A673 (cell line): Measurements from ENCODE around the gene DLG5. TPM values are rescaled to one million over a fixed set of nuclear protein-coding genes. Genes with fewer than 3 reads are reported as not detected.
A peak's percentile ranks its signal among the peaks of the same experiment; 100 is the strongest.

Experiments
- BruUV-seq: library from RNA; stranded (reverse); fragments of 400-500 nt; replicated peaks from 2 replicates; lab custom pipeline; 2021; lab: Mats Ljungman, UMichigan
- CTCF ChIA-PET: fragments of 300-600 bp; sonication (Branson Sonifier 250); formaldehyde crosslinking; loops from one replicate; lab custom pipeline; 2022; ENCODE audit warnings: antibody characterized with exemption; lab: Charles Lee
- POLR2A ChIA-PET: fragments of 300-600 bp; sonication (Branson Sonifier 250); formaldehyde crosslinking; loops from one replicate; lab custom pipeline; 2022; ENCODE audit warnings: antibody characterized with exemption; ENCODE audit not compliant: low non-redundant PET; lab: Charles Lee
- DNase-seq: peaks from one replicate; pipeline ENCODE4 v3.0.0-alpha.2; 2015; ENCODE audit warnings: low spot score
- H3K27ac ChIP-seq: fragments of 200-600 bp; sonication (generic); 2 replicates; pipeline ENCODE4 v1.5.1; 2016; ENCODE audit warnings: mixed run types, low read depth, mild to moderate bottlenecking, mixed read lengths, antibody characterized with exemption, low read length; ENCODE audit not compliant: poor library complexity, severe bottlenecking
- H3K27me3 ChIP-seq: fragments of 200-600 bp; sonication (generic); replicated peaks from 2 replicates; pipeline ENCODE4 v1.6.1; 2017; ENCODE audit warnings: mixed run types, low read depth, mild to moderate bottlenecking, mixed read lengths, antibody characterized with exemption, low read length; ENCODE audit not compliant: insufficient read depth, poor library complexity
- H3K36me3 ChIP-seq: fragments of 200-600 bp; sonication (generic); 2 replicates; pipeline ENCODE4 v1.6.1; 2016; ENCODE audit warnings: mixed run types, mild to moderate bottlenecking, mixed read lengths, antibody characterized with exemption, low read length; ENCODE audit not compliant: insufficient read depth, poor library complexity, severe bottlenecking
- H3K4me1 ChIP-seq: fragments of 200-600 bp; sonication (generic); 2 replicates; pipeline ENCODE4 v1.6.1; 2017; ENCODE audit warnings: mixed run types, mild to moderate bottlenecking, mixed read lengths, antibody characterized with exemption, low read length; ENCODE audit not compliant: insufficient read depth, poor library complexity, severe bottlenecking
- H3K4me3 ChIP-seq: fragments of 200-600 bp; sonication (generic); 2 replicates; pipeline ENCODE4 v1.5.1; 2016; ENCODE audit warnings: low read depth, mixed run types, mild to moderate bottlenecking, mixed read lengths, low read length; ENCODE audit not compliant: poor library complexity, severe bottlenecking
- H3K9me3 ChIP-seq: fragments of 200-600 bp; sonication (generic); 2 replicates; pipeline ENCODE4 v1.6.1; 2016; ENCODE audit warnings: mixed run types, low read depth, mild to moderate bottlenecking, mixed read lengths, antibody characterized with exemption, low read length; ENCODE audit not compliant: poor library complexity, severe bottlenecking
- EZH2 ChIP-seq: fragments of 200-600 bp; sonication (generic); IDR thresholded peaks from 2 replicates; pipeline ENCODE4 v1.6.1; 2017; ENCODE audit warnings: borderline replicate concordance, low read depth, mild to moderate bottlenecking, mixed read lengths, antibody characterized with exemption, low read length; ENCODE audit not compliant: poor library complexity, severe bottlenecking
- intact Hi-C: fragments of 100-400 bp; cut with micrococcal nuclease; formaldehyde crosslinking; loops from one replicate; pipeline ENCODE4 v1.10.0; 2022; ENCODE audit not compliant: unreplicated experiment
- total RNA-seq: library from RNA; stranded (reverse); gene quantifications from 2 replicates; pipeline ENCODE4 v1.2.3, GENCODE V29; 2021
- TF ChIP-seq, protein P1 (sequence below): fragments of 300-800, 200-600 bp; sonication (generic); conservative IDR thresholded peaks from 2 replicates; pipeline ENCODE4 v1.5.1; 2017; ENCODE audit warnings: low read depth, mild to moderate bottlenecking, antibody characterized with exemption, low read length, moderate library complexity, mixed read lengths

Gene DLG5
- total RNA-seq, 1 experiment from 2014 or later: 44.0 TPM

DNA sequence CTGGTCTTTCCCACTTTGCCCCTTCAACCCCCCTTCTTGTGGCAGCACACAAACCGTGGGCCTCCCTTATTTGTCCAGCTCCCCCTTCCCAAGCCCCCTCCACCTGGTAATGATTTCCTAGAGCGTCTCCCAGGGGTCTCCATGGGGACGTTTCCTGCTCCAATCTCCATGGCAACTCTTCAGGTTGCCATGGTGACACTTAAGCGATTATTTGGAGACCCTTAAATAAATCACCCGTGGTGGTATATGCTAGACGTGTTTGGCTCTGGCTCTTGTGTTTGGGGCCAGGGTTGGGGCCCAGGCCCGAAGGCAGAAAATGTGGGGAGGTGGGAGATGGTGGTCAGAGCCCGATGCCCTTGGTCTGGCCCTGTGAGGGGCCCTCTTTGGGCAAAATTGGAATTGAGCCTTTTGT is 41.1 kb upstream of the DLG5 start:
- POLR2A ChIA-PET: no interaction called here
- no peak for TF ChIP-seq EZH2
- TF ChIP-seq, protein P1, sequence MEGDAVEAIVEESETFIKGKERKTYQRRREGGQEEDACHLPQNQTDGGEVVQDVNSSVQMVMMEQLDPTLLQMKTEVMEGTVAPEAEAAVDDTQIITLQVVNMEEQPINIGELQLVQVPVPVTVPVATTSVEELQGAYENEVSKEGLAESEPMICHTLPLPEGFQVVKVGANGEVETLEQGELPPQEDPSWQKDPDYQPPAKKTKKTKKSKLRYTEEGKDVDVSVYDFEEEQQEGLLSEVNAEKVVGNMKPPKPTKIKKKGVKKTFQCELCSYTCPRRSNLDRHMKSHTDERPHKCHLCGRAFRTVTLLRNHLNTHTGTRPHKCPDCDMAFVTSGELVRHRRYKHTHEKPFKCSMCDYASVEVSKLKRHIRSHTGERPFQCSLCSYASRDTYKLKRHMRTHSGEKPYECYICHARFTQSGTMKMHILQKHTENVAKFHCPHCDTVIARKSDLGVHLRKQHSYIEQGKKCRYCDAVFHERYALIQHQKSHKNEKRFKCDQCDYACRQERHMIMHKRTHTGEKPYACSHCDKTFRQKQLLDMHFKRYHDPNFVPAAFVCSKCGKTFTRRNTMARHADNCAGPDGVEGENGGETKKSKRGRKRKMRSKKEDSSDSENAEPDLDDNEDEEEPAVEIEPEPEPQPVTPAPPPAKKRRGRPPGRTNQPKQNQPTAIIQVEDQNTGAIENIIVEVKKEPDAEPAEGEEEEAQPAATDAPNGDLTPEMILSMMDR: no peak
- no peak overlapping the region for H3K27ac ChIP-seq
- peaks cover 5% of the 10 kb centered on the region for H3K4me1 ChIP-seq
- intact Hi-C loops: no loop called here
- H3K4me3 ChIP-seq: no peak overlapping the region
- BruUV-seq: no TSS peak
- no peaks in the 10 kb centered on the region for H3K9me3 ChIP-seq
- CTCF ChIA-PET: no interaction called here
- no peaks in the 10 kb centered on the region for H3K36me3 ChIP-seq
- H3K27me3 ChIP-seq: no peaks in the 10 kb centered on the region
- peak; percentile 48 for DNase-seq

DNA sequence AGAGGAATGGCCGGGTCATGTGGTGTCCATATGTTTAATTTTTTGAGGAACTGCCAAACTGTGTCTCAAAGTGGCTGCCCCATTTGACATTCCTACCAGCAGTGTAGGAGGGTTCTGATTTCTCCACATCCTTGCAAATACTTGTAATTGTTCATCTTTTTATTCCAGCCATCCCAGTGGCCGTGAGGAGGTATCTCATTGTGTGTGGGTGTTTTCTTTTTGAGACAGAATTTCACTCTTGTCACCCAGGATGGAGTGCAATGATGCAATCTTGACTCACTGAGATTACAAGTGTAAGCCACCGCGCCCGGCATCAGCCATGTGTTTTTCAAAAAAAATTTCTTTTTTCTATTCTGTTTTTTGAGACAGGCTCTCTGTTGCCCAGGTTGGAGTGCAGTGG is 38.7 kb upstream of the DLG5 start:
- no peaks in the 10 kb centered on the region for H3K27me3 ChIP-seq
- no peaks in the 10 kb centered on the region for H3K4me1 ChIP-seq
- intact Hi-C loops: no loop called here
- DNase-seq: peak; percentile 26
- POLR2A ChIA-PET: no interaction called here
- no peak overlapping the region for H3K27ac ChIP-seq
- TF ChIP-seq EZH2: no peak
- TF ChIP-seq, protein P1: no peak
- H3K4me3 ChIP-seq: no peak overlapping the region
- BruUV-seq: no TSS peak
- H3K9me3 ChIP-seq: no peaks in the 10 kb centered on the region
- H3K36me3 ChIP-seq: no peaks in the 10 kb centered on the region
- CTCF ChIA-PET: no interaction called here

DNA sequence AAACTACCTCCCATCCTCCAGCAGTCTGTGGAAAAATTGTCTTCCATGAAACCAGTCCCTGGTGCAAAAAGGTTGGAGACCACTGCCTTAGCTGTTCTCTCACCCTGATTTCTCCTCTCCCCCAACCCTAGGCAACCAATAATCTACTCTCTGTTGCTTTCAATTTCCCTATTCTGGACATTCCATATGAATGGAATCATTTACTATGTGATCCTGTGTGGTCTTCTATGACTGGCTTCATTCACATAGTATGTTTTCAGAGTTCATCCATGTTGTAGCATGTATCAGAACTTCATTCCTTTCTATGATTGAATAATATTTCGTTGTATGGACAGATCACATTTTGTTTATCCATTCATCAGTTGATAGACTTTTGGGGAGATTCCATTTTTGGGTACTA is 38.3 kb upstream of the DLG5 start:
- CTCF ChIA-PET: no interaction called here
- Histone ChIP-seq H3K36me3 (no peaks in the 10 kb centered on the region), H3K4me1 (no peaks in the 10 kb centered on the region), H3K27me3 (no peaks in the 10 kb centered on the region), H3K4me3 (no peak overlapping the region), H3K9me3 (no peaks in the 10 kb centered on the region), H3K27ac (no peak overlapping the region)
- intact Hi-C loops: no loop called here
- BruUV-seq: no TSS peak
- POLR2A ChIA-PET: no interaction called here
- DNase-seq: no peak
- TF ChIP-seq, protein P1: no peak
- no peak for TF ChIP-seq EZH2
